GM18526 (cell line): ENCODE measurements around the gene KLHL41.

Experiments used
- POLR2A ChIP-seq: IDR thresholded peaks from 3 replicates; pipeline ENCODE4 v1.6.1; 2011; ENCODE audit not compliant: insufficient read length; ENCODE audit errors: extremely low read depth

The KLHL41 gene

DNA sequence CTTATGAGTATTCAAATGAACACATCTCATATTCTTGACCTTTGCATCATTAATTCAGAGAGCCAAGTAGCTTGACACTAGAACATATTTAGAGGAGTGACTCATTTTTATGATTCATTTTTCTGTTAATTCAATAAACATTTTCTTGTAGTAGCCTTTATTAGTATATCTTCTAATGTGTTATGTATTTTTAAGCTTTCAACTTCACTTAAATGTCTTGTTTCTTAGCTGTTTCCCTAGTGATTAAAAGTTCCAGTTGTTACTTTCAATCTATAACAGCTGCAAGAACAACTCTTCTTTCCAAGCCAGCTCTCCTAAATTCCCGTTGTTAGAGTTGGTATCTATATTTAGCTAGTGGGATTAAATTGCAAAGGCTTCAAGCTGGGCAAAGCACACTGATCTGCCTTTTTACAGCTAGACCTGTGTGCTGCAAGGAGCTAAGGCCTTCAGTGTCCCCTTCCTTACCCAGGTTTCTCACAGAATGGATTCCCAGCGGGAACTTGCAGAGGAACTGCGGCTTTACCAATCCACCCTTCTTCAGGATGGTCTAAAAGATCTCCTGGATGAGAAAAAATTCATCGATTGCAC, at the start of gene KLHL41:
TSS of gene KLHL41 (plus strand) at position 405 of the 588 bp plus-strand sequence. CDS start at position 482, 77 bp downstream.
- TF ChIP-seq POLR2A, result no peak

DNA sequence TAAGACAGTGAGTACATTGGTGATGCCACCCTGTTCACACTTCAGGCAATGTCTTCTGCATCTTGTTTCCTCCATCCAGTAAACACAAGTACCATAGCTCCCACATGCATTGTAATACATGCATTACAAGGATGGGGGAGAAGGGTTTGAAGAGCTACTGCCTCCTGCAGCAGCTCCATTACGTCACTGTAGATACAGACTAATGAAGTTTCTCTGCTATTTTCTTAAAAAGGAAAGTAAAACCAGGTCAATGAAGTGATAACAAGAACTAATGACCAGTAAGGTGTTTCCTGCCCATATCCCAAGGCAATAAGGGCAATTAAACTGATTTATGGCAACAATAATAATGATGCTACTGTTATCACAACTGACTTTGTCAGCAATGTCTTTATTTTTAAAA, 48.4 kb upstream of the KLHL41 start:
- TF ChIP-seq POLR2A, result no peak

DNA sequence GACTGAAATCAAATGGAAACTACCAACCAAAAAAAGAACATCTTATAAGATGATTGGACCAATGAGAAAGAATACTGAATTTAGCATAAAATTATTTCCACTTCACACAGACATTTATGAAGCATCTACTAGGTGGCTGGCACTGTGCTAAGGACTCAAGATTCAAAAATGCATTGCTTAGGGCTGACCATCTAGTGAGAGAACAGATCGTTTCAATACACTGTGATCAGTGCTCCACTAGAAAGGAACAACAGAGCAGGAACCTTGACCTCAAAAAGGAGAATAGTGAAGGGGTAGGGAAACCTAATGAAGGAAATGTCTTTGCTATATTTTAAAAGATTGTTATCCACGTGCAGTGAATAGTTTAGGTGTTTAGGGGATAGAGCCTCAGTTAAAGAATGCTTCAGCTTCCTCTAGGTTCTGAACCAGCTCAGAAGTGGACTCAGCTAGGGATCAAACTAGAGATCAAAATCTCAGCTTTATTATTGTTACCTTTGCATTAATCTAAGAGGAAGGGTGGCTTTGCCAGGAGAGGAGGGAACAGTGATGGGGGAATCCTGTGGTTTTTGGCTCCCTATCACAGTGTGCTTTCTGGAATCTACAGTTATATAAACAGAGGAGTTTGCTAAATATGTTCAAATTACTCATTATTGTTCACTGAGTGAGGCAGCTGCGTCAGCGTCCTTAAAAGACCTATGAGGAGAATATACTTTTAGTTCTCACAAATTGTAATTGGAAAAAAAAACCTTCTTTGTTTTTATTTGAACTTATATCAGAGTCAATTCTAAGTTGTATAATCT, 46.4 kb upstream of the KLHL41 start:
- no peak for TF ChIP-seq POLR2A

DNA sequence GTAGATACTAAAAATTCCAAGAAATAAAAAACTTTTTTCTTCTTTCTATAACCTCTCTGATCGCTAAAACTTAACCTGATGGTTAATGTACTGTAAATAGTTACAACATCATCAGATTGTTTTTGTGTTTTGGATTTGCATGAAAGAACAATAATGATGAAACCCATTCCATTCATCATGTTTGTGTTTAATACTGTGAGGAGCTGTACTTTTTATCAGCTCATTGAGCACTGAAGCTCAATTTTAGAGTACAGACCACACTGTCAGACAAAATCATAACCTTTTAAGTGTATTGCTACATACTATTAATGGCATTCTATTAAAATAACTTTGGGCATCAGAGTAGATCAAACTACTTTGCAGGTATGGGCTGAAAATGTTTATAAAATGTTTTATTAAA, 45.0 kb upstream of the KLHL41 start:
- TF ChIP-seq POLR2A, result no peak

DNA sequence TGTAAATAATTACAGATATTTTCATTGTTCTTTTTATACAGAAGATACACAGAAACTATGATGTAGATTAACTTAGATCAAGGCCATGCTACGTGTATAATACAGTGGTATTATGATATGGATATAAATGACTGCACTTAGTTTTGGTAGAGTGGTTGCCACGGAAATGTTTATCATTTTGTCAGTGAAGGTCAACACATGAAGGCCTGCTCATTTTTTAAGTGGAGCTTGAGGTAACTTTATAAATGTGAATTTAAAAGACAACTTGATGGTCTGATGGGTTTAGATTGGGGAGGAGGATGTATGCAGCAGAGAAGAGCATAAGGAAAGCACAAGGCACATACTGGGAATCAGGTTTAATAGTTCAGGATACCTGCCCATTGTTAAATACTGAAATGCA, 44.6 kb upstream of the KLHL41 start:
- no peak for TF ChIP-seq POLR2A

DNA sequence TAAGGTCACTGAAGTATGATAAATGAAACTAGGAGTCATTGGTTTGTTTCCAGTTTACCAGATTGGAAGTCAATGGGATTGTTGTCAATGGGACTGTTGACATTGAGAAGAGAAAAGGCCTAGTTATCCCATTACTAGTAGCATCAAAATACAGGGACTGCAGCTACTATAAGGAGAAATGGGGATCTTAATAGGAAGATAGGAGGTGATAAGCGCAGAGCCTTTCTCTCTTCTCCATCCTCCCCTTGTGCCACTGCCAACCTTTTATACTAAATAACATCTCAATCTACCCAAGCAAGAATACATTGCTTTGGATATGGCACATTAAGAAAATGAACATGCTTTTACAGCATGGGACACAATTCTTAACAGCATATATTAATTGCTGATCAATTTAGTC, 40.7 kb upstream of the KLHL41 start:
- no peak for TF ChIP-seq POLR2A

DNA sequence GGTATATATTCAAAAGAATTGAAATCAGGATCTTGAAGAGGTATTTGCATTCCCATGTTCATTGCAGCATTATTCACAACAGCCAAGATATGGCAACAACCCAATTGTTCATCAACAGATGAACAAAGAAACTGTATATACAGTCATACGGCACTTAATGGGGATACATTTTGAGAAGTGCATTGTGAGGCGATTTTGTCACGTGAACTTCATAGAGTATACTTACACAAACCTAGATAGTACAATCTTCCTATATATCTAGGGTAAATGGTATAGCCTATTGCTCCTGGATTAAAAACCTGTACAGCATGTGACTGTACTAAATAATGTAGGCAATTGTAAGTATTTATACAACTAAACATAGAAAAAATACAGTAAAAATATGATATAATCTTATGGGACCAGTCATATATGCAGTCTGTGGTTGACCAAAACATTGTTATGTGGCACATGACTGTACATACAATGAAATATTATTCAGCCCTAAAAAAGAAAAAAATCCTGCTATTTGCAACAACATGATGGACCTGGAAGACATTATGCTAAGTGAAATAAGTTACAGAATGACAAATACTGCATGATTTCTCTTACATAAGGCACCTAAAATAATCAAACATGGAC, 39.4 kb upstream of the KLHL41 start:
- TF ChIP-seq POLR2A, result no peak

DNA sequence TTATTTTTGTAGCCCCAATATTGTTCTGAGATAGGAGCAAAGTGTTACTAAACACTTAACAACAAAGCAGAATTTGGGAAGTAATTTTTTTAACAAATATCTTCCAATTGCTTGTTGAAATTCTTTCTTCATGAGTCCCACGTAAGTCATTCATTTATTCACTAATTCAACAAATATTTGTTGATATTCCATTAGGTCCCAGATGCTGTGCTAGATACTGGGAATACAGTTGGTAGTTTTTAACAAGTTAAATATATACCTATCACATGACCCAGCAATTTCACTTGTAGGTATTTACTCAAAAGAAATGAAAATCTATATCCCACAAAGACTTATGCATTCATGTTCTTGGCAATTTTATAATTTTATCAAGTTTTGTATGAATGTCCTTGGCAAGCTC, 37.3 kb upstream of the KLHL41 start:
- TF ChIP-seq POLR2A, result no peak

DNA sequence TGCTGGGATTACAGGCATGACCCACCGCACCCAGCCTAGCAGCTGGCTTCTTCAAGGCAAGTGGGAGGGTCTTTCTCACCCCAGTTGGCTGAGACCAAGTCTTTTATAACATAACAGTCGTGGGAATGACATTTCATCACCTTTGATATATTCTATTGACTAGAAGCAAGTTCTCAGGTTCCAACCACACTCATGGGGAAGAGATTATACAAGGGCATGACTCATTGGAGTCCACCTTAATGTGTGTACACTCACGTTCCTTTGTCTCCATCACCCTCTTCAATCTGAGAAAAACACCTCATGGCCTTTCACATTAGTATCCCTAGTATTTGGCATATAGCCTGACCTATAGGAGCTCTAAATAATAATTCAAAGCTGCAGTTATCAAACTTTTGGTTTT, 33.0 kb upstream of the KLHL41 start:
- no peak for TF ChIP-seq POLR2A

DNA sequence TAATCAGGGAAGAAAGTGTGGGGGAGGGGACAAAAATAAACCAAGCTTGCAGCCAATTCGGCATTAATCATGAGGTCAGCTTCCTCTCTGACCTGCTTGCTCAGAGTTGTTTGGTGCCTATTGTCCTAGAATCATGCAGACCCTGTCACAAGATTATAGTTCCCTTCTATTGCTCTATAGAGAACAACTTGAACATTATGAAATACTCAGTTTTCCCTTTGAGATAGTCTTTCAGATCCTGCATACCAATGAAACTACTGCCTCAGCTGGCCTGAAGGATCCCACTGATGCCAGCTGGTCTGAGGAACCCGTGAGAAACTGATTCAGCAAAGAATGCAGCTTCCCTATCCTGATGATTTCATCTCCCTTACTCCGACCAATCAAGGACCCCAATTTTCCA, 31.2 kb upstream of the KLHL41 start:
- no peak for TF ChIP-seq POLR2A

DNA sequence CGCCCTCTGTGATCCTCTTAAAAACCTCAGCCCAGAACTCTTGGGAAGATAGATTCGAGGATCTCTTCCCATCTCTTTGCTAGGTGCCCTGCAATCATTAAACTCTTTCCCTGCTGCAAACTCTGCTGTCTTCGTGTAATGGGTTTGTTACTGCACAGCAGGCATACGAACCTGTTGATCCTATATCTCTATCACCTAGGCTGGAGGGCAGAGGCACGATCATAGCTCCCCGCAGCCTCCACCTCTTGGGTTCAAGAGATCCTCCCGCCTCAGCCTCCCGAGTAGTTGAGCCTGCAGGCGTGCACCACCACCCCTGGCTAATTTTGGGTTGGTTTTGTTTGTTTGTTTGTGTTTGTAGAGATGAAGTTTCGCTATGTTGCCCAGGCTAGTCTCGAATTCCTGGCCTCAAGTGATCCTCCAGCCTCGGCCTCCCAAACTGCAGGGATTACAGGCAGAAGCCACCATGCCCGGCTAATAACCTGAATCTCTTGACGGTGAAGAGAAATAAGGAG, 30.7 kb upstream of the KLHL41 start:
- TF ChIP-seq POLR2A, result no peak

DNA sequence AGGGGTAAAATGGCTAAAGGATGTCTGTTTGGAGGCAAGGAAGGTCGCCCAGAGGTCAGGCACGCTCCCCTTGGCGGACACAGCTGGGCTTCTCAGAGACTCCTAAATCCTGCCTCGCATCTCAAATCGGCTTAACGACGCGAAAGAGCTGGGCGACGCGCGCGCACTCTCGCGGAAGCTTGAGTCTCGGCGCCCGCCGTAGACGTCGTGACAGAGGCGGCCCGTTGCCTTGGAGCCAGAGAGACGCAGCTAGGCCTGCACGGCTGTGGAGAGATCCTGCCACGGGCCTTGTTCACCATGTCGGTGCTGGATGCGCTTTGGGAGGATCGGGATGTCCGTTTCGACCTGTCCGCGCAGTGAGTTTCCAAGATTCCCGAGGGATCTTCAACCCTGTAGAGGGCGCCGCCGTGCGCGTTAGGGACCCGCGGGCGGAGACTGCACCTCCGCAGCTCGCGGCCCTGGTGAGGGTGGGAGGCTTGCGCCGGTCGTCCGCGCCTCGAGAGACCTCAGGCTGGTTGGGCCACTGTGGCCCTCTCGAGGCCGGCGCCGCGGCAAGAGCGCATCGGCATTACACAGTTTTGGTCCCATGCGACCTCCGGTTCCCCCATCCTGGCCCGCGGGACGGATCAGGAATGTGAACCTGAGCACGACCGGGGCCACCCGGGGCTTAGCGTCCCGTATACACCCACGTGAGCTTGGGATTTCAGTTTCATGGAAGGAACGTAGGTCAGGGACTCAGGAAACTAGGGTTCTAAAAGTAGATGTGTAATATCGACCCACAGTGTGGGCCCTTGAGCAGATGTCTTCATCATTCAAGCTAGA, 30.0 kb upstream of the KLHL41 start, which contains the start of gene BBS5:
TSS of gene BBS5 (plus strand) at position 238 of the 822 bp plus-strand sequence. CDS start at position 298, 60 bp downstream.
- no peak for TF ChIP-seq POLR2A

DNA sequence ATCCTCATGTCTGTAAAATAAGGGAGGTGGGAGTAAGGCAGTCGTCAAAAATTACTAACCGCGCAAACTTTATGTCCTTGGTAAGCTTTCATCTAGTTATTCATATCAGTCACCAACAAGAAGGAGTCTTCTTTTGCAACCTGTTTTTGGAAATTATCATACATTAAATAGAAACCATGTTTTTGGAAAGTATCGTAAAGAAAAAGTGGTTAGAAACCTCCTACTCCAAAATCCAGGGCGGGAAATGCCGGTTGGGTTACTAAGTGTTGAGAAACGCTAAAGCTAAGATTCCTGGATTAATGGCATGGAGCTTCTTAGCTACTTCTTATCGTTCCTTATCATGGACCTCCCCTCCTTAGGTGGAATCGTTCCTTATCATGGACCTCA, 29.4 kb upstream of the KLHL41 start:
- no peak for TF ChIP-seq POLR2A

DNA sequence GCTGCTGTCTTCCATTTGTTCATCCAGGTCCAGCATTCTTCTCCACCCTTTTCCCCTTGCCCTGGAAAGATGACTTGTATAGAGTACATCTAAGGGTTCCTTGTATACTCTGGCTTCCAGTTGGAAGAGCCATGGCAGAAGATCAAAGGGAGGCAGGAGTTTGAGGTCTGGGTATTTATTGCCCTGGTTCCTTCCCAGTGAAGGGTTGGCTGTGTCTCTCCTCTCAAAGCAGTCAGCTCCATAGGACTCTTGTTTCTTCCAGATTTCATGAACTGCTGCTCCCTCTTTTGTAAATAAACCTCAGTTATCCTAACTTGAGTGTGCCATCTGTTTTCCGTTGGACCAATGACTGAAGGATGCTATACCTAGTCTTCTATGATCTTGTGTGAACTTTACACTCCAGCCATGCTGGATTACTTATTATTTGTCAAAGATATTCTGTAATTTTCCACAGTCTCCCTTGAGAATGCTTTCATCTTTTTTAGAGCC, 23.8 kb upstream of the KLHL41 start:
- no peak for TF ChIP-seq POLR2A

DNA sequence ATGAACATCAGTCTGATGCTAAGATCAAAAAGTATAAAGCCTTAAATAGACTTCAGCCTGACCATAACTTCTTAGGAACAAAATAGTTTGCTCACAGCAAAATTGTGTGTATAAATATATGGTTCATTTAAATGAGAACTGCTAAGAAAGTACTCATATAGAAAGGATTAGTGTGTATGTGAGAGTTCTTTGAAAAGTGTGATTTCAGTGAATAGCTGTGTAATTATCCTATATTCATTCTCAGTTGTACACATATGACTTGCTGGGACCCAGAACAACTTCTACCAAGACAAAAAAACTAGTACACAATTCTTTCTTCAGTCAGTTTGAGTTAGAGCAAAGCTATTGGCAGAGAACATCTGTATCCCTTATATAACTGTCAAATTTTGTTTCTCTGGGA, 23.0 kb upstream of the KLHL41 start:
- TF ChIP-seq POLR2A, result no peak
